ENCODE measurements around the gene CES5A. TPM values are rescaled to one million over a fixed set of nuclear protein-coding genes. Genes with fewer than 3 reads are reported as not detected.

Gene CES5A
- total and polyA plus RNA-seq, 10 of the 15 experiments (the other 5 are each of a cell fraction or from before 2014, with no cell fraction given) = 0.19 TPM; not detected in 9

- Histone ChIP-seq H3K79me2 (ENCODE audit: control insufficient read depth, insufficient read depth, low read length) (no peaks in the 10 kb centered on the region), H3K27ac (ENCODE audit: control insufficient read depth, insufficient read depth) (no peak overlapping the region), H3K36me3 (ENCODE audit: control insufficient read depth in 2 of 2, insufficient read depth in 2 of 2, low read length in 1 of 2) (no peaks in the 10 kb centered on the region), H3K4me3 (no peak overlapping the region), H2AFZ (ENCODE audit: control insufficient read depth, low read depth, low read length) (no peak overlapping the region), H3K9me3 (replicated peaks; ENCODE audit: control insufficient read depth, insufficient read depth, low read length) (no peaks in the 10 kb centered on the region), H3K27me3 (replicated peaks in 1 of 2; ENCODE audit: control insufficient read depth in 2 of 2, insufficient read depth in 2 of 2, low read length in 1 of 2) (no peaks in the 10 kb centered on the region), H3K4me2 (ENCODE audit: control insufficient read depth, insufficient read depth) (no peak overlapping the region), H3K9ac (ENCODE audit: control insufficient read depth, insufficient read depth, low read length) (no peak overlapping the region), H3K4me1 (ENCODE audit: control insufficient read depth, insufficient read depth, low read length) (no peaks in the 10 kb centered on the region), H4K20me1 (ENCODE audit: control insufficient read depth, insufficient read depth) (no peaks in the 10 kb centered on the region)
- no TSS peak for BruUV-seq (replicated peaks)
- 36% methylated on average over 6 of the region's 6 CpGs for WGBS (ENCODE audit: insufficient coverage, insufficient replicate concordance, low lambda C conversion rate, missing lambda C conversion rate)
- DNase-seq (ENCODE audit: low read depth, low spot score) (no peak), FAIRE-seq (no peak), ATAC-seq (no peak)
- SMC1A ChIA-PET (ENCODE audit: uncharacterized antibody, unreplicated experiment) = no interaction called here
- in situ Hi-C loops (cut with MboI) (loop anchor here (10.0 kb wide), 1 partner anchor 60 kb away; no protein-coding TSS in a partner anchor), intact Hi-C loops (cut with micrococcal nuclease; ENCODE audit: unreplicated experiment) (no loop called here)
- CTCF ChIA-PET = no interaction called here
- POLR2A ChIA-PET = no interaction called here
- RAD21 ChIA-PET (ENCODE audit: unreplicated experiment) = no interaction called here
- TF ChIP-seq GABPA (IDR thresholded peaks at IDR 0.05; ENCODE audit: low read depth) (no peak), MTA2 (IDR thresholded peaks at IDR 0.05; ENCODE audit: low read depth) (no peak)
Measured at GRCh38 chr16:55825115-55825728, 50.0 kb downstream of the CES5A start.

DNA sequence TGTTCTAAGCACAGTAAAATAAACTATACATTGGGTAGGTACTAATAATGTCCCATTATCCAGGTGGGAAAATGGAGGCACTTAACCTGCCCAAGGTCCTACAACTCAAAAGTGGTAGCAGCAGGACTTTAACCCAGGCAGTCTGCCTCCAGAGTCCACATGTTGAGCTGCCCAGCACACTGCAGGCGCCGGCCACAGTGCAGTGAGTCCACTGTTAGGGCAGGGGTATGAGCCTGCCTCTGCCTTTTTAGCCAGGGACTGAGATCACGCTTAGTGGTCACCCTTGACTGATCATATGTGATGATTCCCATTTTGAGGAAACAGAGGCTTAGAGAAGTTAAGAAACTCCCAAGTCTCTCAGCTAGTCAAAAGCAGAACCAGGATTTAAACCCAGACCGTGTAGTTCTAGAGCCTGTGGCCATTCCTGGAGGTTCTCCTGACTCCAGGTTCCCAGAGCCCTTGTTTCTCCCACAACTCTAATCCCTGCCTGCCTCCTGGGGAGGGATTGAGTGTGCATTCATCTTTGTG is 50.6 kb downstream of the CES5A start:
- FAIRE-seq (no peak), DNase-seq (ENCODE audit: low read depth, low spot score) (no peak), ATAC-seq (no peak)
- no peaks in the 10 kb centered on the region for H3K9me3 ChIP-seq (replicated peaks; ENCODE audit: control insufficient read depth, insufficient read depth, low read length)
- no peaks in the 10 kb centered on the region for H3K36me3 ChIP-seq (ENCODE audit: control insufficient read depth in 2 of 2, insufficient read depth in 2 of 2, low read length in 1 of 2)
- intact Hi-C loops (cut with micrococcal nuclease; ENCODE audit: unreplicated experiment) = no loop called here
- ChIA-PET SMC1A (ENCODE audit: uncharacterized antibody, unreplicated experiment) (no interaction called here), CTCF (no interaction called here), POLR2A (no interaction called here), RAD21 (ENCODE audit: unreplicated experiment) (no interaction called here)
- 17% methylated on average over 4 of the region's 4 CpGs for WGBS (ENCODE audit: insufficient coverage, insufficient replicate concordance, low lambda C conversion rate, missing lambda C conversion rate)
- in situ Hi-C loops (cut with MboI) = loop anchor here (10.0 kb wide), 1 partner anchor 60 kb away; no protein-coding TSS in a partner anchor
- no peak overlapping the region for H3K9ac ChIP-seq (ENCODE audit: control insufficient read depth, insufficient read depth, low read length)
- no peaks in the 10 kb centered on the region for H4K20me1 ChIP-seq (ENCODE audit: control insufficient read depth, insufficient read depth)
- no peak overlapping the region for H3K27ac ChIP-seq (ENCODE audit: control insufficient read depth, insufficient read depth)
- no TSS peak for BruUV-seq (replicated peaks)
- TF ChIP-seq E2F8 (IDR thresholded peaks at IDR 0.05; ENCODE audit: low read depth, partially characterized antibody) = no peak
- no peak for TF ChIP-seq ZNF274 (IDR thresholded peaks at IDR 0.05; ENCODE audit: insufficient read depth, insufficient read length)
- TF ChIP-seq TAF1 (IDR thresholded peaks at IDR 0.05; ENCODE audit: borderline replicate concordance, low read depth, low read length) = no peak
- TF ChIP-seq PML (IDR thresholded peaks at IDR 0.05; ENCODE audit: low read length) = no peak
- no peak for TF ChIP-seq BCLAF1 (IDR thresholded peaks at IDR 0.05)
- no peak for TF ChIP-seq RAD21 (IDR thresholded peaks at IDR 0.05; ENCODE audit: insufficient read depth, low read depth, low read length)
- H3K4me1 ChIP-seq (ENCODE audit: control insufficient read depth, insufficient read depth, low read length) = no peaks in the 10 kb centered on the region
- no peak overlapping the region for H3K4me3 ChIP-seq
- no peak overlapping the region for H3K4me2 ChIP-seq (ENCODE audit: control insufficient read depth, insufficient read depth)
- no peaks in the 10 kb centered on the region for H3K27me3 ChIP-seq (replicated peaks in 1 of 2; ENCODE audit: control insufficient read depth in 2 of 2, insufficient read depth in 2 of 2, low read length in 1 of 2)
- no peak overlapping the region for H2AFZ ChIP-seq (ENCODE audit: control insufficient read depth, low read depth, low read length)
- no peaks in the 10 kb centered on the region for H3K79me2 ChIP-seq (ENCODE audit: control insufficient read depth, insufficient read depth, low read length)
